Retinal pigment epithelial cell (primary cell): ENCODE results near the gene RELL2.

Experiments used
- DNase-seq: peaks from one replicate; pipeline ENCODE4 v3.0.0-alpha.2; 2010; ENCODE audit warnings: low read depth
- H3K4me3 ChIP-seq: 2 replicates; pipeline ENCODE4 v1.5.1; 2011; ENCODE audit warnings: mild to moderate bottlenecking, low read length, control low read depth, moderate library complexity
- TF ChIP-seq, protein P1 (sequence below): conservative IDR thresholded peaks from 2 replicates; pipeline ENCODE4 v1.5.1; 2011; ENCODE audit warnings: low read depth, low read length, control low read depth, inconsistent platforms

The RELL2 gene

DNA sequence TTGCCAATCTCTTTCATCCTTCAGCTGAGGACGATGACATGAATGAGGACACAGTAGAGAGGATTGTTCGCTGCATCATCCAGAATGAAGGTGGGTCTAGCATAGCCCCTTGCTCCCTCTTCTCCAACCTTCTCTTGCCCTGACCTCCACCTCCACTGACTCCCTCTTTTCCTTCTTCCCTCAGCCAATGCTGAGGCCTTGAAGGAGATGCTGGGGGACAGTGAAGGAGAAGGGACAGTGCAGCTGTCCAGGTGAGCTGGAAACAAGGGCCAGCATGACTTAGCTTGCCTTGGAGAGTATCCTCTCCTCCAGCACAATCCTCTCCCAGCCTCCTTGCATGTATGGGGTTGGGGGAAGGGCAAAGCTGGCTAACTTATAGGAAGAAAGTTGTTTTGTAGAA is 2.0 kb downstream of the RELL2 start:
- H3K4me3 ChIP-seq = no peak overlapping the region
- TF ChIP-seq, protein P1, sequence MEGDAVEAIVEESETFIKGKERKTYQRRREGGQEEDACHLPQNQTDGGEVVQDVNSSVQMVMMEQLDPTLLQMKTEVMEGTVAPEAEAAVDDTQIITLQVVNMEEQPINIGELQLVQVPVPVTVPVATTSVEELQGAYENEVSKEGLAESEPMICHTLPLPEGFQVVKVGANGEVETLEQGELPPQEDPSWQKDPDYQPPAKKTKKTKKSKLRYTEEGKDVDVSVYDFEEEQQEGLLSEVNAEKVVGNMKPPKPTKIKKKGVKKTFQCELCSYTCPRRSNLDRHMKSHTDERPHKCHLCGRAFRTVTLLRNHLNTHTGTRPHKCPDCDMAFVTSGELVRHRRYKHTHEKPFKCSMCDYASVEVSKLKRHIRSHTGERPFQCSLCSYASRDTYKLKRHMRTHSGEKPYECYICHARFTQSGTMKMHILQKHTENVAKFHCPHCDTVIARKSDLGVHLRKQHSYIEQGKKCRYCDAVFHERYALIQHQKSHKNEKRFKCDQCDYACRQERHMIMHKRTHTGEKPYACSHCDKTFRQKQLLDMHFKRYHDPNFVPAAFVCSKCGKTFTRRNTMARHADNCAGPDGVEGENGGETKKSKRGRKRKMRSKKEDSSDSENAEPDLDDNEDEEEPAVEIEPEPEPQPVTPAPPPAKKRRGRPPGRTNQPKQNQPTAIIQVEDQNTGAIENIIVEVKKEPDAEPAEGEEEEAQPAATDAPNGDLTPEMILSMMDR = no peak
- no peak for DNase-seq

DNA sequence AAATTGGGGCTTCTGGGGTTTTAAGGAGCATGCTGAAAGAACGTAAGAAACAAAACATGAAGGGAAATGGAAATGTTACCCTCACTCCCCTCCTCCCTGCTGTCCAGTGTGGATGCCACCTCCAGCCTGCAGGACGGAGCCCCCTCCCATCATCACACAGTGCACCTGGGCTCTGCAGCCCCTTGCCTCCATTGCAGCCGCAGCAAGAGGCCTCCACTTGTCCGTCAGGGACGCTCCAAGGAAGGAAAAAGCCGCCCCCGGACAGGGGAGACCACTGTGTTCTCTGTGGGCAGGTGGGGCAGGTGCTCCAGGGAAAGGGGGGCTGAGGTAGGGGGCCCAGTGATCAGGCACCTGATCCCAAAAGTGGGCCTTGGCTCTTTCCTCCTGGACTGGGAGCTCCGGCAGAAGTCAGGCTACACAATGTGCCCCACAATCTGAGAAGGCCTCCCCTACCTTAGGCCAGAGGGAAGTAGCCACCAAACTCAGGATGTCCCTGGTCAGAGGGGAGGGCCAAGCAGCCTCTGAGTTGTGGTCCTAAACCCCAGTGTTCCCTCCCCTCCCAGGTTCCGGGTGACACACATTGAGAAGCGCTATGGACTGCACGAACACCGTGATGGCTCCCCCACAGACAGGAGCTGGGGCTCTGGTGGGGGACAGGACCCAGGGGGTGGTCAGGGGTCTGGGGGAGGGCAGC is 2.7 kb downstream of the RELL2 start:
- DNase-seq = no peak
- TF ChIP-seq, protein P1 = no peak
- H3K4me3 ChIP-seq = no peak overlapping the region

DNA sequence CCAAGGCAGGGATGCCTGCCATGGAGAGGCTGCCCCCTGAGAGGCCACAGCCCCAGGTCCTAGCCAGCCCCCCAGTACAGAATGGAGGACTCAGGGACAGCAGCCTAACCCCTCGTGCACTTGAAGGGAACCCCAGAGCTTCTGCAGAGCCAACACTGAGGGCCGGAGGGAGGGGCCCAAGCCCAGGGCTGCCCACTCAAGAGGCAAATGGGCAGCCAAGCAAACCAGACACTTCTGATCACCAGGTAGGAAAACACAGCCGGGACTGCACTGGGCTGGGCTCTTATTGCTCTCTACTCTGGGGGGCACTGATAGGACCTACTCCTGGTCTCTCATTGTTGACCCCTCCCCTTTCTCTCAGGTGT is 3.2 kb downstream of the RELL2 start:
- H3K4me3 ChIP-seq = no peak overlapping the region
- TF ChIP-seq, protein P1 = no peak
- DNase-seq = no peak

DNA sequence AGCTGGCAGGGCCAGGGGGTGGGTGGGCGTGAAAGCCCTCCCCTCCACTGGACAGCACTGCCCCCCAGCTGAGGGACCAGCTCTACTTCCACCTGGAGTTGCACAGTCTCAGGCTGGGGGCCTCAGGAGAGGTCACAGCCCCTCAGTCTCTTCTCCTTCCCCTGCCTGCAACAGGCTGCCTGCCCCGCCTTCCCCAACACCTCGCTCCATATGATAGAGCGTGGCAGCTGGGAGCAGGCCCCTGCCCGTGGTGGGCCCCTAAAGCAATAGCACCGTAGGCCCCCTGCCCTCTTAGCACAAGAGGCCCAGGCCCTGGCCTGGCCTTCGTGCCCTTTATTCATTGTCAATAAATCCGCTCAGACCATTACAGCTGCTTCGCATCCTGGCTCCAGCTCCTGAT is 3.9 kb downstream of the RELL2 start:
- no peak overlapping the region for H3K4me3 ChIP-seq
- DNase-seq = no peak
- TF ChIP-seq, protein P1 = no peak

DNA sequence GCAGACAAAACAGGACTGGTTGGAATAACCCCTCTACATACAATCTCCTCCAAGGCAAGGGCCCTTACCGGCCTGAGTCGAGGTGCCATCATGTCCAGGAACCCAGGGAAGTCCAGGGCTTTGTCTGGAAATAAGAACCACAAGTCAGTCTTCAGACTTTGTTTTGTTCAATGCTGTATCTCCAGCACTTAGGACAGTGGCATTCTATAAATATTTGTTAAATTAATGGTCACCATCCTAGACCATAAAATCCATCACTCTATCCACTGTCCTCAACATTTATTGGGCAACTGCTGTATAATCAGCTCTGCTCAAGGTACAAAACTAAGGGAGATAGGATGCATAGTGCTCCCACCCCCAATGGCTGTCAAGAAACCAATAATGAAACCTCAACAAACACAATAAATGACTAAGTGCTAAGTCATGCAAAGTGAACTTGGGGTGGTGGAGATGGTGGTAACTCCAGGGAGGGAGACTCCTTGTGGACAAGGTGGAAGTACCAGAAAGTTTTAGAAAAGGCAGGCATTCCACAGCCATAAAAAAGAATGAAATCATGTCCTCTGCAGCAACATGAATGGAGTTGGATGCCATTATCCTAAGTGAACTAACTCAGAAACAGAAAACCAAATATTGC is 5.0 kb downstream of the RELL2 start:
- TF ChIP-seq, protein P1 = peak; percentile 57
- H3K4me3 ChIP-seq = no peak overlapping the region
- DNase-seq = no peak

DNA sequence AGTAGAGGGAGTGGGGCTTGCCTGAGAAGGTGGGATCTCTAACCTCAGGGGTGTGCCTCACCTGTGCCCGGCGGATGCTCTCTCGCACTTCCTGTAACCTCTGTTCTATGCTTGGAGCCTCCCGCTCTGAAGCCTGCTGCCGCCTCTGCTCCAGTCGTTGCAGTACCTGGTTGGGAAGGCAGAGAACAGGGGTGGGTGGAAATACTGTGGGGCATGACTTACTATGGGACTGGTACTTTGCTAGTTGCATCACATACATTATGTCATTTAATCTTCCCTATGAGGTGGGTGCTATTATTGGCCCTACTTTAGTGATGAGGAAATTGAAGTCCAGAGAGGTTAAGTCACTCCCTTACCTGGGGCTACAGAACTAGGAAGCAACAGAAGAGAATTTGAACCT is 9.2 kb downstream of the RELL2 start:
- TF ChIP-seq, protein P1 = no peak
- H3K4me3 ChIP-seq = no peak overlapping the region
- DNase-seq = no peak

DNA sequence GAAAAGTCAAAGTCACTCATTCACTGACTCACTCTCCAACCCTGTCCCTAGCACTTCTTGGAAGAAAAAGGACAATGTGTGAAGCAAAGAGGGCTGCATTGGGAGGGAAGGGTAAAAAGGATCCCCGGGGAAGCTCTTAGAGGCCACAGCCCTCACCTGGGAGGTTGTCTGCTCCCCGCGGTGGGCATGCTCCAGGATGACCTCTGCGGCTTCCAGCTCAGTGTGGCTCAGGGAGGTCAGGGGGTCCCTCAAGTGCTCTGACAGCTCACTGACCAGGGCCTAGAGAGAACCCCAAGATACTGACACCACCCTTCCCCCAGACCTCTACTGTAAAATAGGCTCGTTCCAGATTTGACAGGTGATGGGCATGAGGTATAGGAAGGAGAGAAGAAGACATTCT is 10.4 kb downstream of the RELL2 start:
- no peak overlapping the region for H3K4me3 ChIP-seq
- TF ChIP-seq, protein P1 = no peak
- DNase-seq = no peak
